GM04503 (cell line): ENCODE measurements around the gene CLOCK.

Experiments
- DNase-seq: peaks from one replicate; pipeline ENCODE4 v3.0.0-alpha.2; 2012; ENCODE audit warnings: low read depth

CLOCK gene

GRCh38 chr4:55380576-55380975 is 166.1 kb downstream of the CLOCK start:
- no peak for DNase-seq

- no peak for DNase-seq
Observed at GRCh38 chr4:55378617-55379467, 167.9 kb downstream of the CLOCK start.
